Head of caudate nucleus (tissue), 42 donors: Measurements from ENCODE around the gene PPARD.
A peak's percentile ranks its signal among the peaks of the same experiment; 100 is the strongest.
"Not testable (repeated sequence)": the region's sequence is repeated elsewhere in the genome, so short reads cannot be mapped to it uniquely, and the experiment has no call there.

ENCODE experiments used
- DNase-seq, 42 donors: peaks; one replicate each; pipeline versions ENCODE4 v3.0.0 to v3.0.0-alpha.2; 2020 to 2021; ENCODE audit warnings: mixed read lengths in 7 of 42
- intact Hi-C: fragments of 100-400 bp; cut with DNase I; formaldehyde crosslinking; loops from one replicate; pipeline ENCODE4 v1.15.0; 2022

Gene PPARD

DNA sequence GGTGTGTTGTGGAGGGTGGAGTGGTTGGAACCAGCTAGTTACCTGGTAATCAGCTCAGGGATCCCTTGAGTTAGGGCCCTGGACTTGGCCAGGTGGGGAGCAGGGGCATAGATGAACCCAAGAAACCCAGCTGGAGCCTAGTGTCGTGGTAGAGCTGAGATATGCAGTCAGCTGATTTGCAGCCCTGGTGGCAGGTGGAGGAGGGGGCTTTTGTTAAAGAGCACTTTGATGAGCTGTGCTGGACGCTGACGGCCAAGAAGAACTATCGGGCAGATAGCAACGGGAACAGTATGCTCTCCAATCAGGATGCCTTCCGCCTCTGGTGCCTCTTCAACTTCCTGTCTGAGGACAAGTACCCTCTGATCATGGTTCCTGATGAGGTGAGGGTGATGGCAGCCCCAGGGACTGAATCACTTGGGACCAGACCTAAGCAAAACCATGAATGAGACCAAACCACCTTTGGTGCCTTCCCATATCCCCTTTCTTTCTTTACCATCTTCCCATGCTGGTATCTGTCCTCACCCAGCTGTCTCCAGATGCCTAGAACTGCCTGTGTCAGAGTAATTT, 32.0 kb upstream of the PPARD start:
- peak in 3 of 42 donors; percentile 4 to 37 (median 21) for DNase-seq
- intact Hi-C loops: no loop called here

DNA sequence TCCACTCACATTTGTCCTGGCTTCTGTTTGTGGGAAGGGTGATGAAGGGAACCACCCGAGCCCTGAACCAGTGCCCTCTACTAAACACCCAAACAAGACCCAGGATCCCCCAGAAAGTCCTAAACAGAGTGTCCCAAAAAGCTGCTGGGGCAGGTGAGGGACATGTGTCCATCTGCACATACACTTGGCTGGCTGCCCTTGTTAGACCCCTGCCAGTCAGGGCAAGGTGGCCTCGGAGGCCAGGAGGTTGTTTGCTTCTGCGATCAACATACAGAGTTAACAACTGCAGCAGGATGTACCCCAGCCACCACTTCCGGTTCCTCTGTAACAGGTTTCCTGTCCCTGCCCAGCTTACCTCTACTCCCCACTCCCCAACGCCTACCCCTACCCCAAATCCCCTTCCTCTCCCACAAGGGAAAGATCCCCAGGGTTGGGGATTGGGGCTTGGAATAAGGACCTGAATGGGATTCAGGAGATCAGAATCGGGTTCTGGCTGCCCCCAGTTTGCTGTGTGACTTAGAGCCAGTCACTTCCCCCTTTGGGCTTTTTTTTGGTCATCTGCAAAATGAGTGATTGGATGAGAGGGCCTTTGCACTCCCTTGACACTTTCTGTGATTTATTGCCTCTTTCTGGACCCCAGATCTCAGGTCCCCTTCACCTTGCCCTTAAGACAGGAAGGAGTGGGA, 30.8 kb upstream of the PPARD start:
- intact Hi-C loops: no loop called here
- DNase-seq: peak in 3 of 42 donors; percentile 2 to 41 (median 34)

DNA sequence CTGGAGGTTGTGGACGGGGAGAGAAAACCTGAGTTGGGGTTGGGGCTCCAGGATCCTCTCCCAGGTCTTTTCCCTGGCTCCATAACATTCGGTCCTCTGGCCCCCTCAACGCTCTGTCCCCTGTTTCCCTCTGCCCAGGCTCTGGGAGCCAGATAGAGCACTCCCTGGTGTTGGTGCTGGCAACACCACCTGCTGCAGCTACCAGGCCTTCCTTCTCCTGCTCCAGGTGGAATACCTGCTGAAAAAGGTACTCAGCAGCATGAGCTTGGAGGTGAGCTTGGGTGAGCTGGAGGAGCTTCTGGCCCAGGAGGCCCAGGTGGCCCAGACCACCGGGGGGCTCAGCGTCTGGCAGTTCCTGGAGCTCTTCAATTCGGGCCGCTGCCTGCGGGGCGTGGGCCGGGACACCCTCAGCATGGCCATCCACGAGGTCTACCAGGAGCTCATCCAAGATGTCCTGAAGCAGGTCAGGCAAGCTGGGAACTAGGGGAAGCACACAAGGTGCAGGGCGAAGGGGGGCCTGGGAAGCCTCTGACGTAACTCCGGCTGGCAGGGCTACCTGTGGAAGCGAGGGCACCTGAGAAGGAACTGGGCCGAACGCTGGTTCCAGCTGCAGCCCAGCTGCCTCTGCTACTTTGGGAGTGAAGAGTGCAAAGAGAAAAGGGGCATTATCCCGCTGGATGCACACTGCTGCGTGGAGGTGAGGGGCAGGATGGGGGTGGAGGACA, 30.1 kb upstream of the PPARD start:
- intact Hi-C loops: no loop called here
- DNase-seq: peak in 1 of 42 donors; percentile 0

DNA sequence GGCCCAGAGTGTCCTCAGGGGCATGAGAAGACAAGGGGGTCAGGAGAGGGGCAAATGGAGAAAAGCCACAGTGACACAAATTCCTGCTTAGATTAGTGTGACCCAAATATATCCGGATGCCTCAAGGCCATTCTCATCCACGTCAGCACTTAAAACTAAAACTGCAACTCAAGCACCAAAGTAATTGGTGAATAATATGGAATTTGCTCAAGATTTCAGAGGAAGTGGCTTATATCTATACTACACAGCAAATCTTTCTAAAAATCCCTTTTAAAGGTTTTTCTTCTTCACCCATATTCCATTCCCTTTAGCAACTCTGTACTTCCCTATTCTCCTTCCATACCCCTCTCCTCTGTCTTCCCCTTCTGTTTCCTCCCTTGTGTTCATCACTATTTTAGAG, 29.6 kb upstream of the PPARD start:
- no peak for DNase-seq

DNA sequence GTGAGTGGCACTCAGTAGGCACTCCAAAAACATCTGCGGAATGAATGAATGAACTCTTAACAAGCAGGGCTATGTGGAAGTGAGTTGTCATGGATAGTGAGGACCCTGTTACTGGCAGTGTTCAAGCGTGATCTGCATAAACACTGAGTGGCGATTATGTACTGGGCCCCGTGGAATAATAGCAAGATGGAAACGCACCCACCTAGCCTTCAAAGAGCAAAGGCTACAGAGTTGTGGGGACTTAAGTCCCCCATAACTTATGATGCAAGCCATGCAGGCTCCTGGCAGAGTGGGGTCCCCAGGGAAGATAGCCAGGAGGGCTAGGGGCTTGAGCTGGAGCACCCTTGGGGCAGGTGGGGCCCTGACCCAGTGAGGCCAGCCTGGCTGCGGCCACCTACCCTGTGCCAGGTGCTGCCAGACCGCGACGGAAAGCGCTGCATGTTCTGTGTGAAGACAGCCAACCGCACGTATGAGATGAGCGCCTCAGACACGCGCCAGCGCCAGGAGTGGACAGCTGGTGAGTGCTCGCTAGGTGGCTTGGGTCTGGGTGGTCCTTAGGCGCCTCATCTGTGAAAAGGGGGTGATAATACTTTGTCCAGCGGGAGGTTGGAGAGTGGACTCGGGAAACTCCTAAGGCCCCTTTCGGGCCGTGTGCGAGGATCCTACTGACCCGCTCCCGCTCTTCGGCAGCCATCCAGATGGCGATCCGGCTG, 24.7 kb upstream of the PPARD start:
- peak in 5 of 42 donors; percentile 4 to 37 (median 21) for DNase-seq
- intact Hi-C loops: no loop called here

More for the DNA sequence above, 29.6 kb upstream of the PPARD start:
- intact Hi-C loops: no loop called here

DNA sequence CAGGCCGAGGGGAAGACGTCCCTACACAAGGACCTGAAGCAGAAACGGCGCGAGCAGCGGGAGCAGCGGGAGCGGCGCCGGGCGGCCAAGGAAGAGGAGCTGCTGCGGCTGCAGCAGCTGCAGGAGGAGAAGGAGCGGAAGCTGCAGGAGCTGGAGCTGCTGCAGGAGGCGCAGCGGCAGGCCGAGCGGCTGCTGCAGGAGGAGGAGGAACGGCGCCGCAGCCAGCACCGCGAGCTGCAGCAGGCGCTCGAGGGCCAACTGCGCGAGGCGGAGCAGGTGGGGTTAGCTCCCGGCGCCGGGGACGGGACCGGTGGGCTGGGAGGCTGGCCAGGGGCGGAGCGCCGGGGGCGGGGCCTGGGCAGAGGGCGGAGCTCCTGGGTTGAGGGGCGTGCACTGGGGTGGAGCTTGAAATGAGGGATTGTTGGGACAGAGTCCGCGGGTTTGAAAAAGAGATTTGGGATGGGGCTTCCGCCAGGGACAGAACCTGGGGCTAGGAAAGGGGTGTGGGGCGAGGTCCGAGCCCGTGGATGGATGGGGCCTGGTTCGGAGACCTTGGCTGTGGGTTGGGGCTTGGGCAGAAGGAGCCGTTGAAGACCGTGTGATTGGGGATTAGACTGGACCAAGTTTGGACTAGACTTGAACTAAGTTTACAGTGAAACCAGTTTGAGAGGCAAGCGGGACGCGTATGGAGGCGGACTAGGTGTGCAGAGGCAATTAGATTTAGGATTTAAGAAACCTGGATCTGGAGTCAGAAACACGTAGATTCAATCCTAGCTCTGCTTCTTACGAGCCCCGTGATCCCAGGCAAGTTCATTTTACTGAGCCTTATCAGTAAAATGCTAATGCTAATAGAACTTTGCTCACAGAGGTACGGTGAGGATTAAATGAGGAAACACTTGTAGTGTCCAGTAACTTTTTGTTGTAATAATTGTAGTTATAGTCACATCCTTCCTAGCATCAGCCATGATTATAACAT, 23.9 kb upstream of the PPARD start:
- intact Hi-C loops: no loop called here
- peak; percentile 61 to 95 (median 90) for DNase-seq

- DNase-seq: no peak
- intact Hi-C loops: no loop called here
Observed at GRCh38 chr6:35319346-35320030, 22.9 kb upstream of the PPARD start.

GRCh38 chr6:35320031-35320410, 22.3 kb upstream of the PPARD start:
- no peak for DNase-seq
- intact Hi-C loops: no loop called here

- intact Hi-C loops: no loop called here
- no peak for DNase-seq
Observed at GRCh38 chr6:35321091-35321490, 21.3 kb upstream of the PPARD start.

GRCh38 chr6:35327349-35328027, 14.9 kb upstream of the PPARD start:
- DNase-seq: peak in 38 of 42 donors; percentile 24 to 76 (median 54)
- intact Hi-C loops: no loop called here

DNA sequence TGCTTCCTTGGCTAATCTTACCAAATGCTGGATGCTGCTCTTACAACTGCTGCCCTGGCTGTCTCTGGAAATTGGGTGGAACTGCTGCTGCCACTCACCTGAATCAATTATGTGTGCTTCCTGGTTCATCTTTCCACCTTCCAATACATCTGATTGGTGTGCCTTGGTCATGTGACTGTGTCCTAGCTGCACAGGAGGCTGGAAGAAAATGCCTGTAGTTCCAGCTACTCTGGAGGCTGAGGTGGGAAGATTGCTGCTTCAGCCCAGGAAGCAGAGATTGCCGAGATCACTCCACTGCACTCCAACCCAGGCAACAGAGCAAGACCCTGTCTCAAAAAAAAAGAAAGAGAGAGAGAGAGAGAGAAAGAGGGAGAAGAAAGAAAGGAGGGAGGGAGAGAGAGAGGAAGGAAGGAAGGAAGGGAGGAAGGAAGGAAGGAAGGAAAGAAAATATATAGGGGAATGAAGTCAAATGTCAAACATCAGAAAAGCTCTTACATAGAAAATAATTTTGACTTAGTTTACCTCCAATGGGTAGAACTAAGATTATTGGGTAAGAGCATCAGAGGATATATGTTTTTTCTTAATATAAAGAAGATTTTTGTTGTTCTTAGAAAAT, 14.1 kb upstream of the PPARD start:
- intact Hi-C loops: no loop called here

GRCh38 chr6:35328965-35329364, 13.4 kb upstream of the PPARD start:
- peak in 1 of 42 donors; percentile 4 for DNase-seq
- intact Hi-C loops: not testable (repeated sequence)

More for the DNA sequence above, 14.1 kb upstream of the PPARD start:
- DNase-seq: peak in 1 of 42 donors; percentile 5

DNA sequence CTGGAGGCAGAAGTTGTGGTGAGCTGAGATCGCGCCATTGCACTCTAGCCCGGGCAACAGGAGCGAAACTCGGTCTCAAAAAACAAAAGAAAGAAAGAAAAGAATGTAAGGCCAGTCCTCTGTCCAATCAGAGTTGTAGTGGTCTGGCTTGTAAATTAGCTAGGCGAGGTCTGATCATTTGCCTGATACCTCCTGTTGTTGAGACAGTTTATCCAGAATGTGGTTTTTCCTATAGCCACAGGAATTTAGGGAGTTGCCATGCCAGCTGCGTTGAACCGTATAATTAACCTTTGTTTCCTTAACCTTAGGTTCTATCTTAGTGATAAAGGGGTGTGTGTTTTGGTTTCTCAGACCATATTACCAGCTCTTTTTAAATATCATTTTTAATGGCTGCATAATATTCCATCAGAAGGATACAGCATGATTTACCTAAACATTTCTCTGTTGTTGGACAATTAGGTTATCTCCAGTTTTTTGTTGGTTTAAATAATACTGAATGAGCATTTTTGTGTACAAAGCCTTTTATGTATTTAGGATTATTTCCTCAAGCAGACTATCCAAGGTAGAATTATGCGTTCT, 11.7 kb upstream of the PPARD start:
- peak in 1 of 42 donors; percentile 1 for DNase-seq
- intact Hi-C loops: no loop called here

DNA sequence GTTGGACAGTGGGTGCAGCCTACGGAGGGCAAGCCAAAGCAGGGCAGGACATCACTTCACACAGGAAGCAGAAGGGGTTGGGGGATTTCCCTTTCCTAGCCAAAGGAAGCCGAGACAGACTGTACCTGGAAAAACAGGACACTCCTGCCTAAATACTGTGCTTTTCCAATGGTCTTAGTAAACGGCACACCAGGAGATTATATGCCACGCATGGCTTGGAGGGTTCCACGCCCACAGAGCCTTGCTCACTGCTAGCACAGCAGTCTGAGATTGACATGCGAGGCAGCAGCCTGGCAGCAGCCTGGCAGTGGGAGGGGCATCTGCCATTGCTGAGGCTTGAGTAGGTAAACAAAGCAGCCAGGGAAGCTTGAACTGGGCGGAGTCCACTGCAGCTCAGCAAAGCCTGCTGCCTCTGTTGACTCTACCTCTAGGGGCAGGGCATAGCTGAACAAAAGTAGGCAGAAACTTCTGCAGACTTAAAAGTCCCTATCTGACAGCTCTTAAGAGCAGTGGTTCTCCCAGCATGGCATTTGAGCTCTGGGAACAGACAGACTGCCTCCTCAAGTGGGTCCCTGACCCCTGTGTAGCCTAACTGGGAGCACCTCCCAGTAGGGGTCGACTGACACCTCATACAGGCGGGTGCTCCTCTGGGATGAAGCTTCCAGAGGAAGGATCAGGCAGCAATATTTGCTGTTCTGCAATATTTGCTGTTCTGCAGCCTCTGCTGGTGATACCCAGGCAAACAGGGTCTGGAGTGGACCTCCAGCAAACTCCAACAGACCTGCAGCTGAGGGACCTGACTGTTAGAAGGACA, 10.1 kb upstream of the PPARD start:
- intact Hi-C loops: not testable (repeated sequence)
- DNase-seq: peak in 1 of 42 donors; percentile 19

- intact Hi-C loops: loop anchor here (2.0 kb wide), 1 partner anchor 73 kb away; no protein-coding TSS in a partner anchor
- DNase-seq: peak in 1 of 42 donors; percentile 34
Observed at GRCh38 chr6:35341557-35341956, 801 bp upstream of the PPARD start.
